AG09309 (cell line): Measurements from ENCODE around the gene NDC80.
"Not testable (repeated sequence)": the region's sequence is repeated elsewhere in the genome, so short reads cannot be mapped to it uniquely, and the experiment has no call there.

Experiments used
- DNase-seq: peaks from one replicate; pipeline ENCODE4 v3.0.0-alpha.2; 2010; ENCODE audit warnings: low read depth
- H3K4me3 ChIP-seq: 2 replicates; pipeline ENCODE4 v1.5.1; 2011; ENCODE audit warnings: mild to moderate bottlenecking, low read depth, low read length, moderate library complexity; ENCODE audit not compliant: control insufficient read depth
- TF ChIP-seq, protein P1 (sequence below): IDR thresholded peaks from 2 replicates; pipeline ENCODE4 v1.5.1; 2011; ENCODE audit warnings: mild to moderate bottlenecking, low read depth, low read length, inconsistent platforms; ENCODE audit not compliant: insufficient read depth, control insufficient read depth; ENCODE audit errors: missing control alignments

The NDC80 gene

DNA sequence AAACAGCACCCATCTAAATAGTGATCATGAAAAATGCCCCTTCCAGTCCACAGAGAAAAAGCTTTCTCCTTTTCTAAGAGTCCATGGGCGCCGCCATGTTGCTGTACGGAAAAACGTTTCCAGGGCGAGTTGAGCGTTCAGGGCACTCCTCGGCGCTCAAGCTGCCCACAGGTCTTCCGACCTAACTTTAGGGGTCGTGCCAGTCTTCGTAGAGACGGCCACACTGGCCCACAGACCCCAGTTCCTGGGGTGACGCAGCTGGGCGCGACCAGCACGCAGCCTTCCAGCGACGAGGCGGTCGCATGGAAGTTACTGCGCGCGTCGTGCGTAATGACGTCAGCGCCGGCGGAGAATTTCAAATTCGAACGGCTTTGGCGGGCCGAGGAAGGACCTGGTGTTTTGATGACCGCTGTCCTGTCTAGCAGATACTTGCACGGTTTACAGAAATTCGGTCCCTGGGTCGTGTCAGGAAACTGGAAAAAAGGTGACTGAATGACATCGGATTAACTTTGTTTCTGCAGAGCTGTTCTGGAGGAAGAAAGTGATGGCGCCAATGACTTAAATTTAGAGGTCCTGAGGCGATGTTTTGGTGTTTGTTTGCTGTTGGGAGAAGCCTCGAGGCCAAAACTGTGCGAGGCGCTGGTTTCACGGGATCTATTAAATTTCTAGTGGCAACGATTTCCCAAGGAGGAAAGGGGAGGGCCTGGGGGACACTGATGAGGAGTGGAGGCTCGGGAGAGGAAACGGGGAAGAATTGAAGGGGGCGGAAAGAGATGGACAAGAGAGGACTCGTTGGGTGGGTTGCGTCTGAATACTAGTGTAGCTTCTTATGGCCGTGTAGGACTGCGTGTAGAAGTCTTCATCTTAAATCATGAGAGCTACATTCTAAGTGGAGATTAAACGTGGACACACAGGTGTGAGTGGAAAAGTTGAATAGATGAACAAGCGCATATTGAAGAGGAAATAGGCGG, at the start of gene NDC80, which contains the start of gene METTL4:
Gene NDC80, plus strand, starts transcription at position 358 of the 971 bp plus-strand sequence. CDS start 1,429 bp downstream, outside the sequence.
Gene METTL4, minus strand, starts transcription at position 306 of the 971 bp plus-strand sequence. CDS start 4,289 bp downstream, outside the sequence.
- TF ChIP-seq, protein P1, sequence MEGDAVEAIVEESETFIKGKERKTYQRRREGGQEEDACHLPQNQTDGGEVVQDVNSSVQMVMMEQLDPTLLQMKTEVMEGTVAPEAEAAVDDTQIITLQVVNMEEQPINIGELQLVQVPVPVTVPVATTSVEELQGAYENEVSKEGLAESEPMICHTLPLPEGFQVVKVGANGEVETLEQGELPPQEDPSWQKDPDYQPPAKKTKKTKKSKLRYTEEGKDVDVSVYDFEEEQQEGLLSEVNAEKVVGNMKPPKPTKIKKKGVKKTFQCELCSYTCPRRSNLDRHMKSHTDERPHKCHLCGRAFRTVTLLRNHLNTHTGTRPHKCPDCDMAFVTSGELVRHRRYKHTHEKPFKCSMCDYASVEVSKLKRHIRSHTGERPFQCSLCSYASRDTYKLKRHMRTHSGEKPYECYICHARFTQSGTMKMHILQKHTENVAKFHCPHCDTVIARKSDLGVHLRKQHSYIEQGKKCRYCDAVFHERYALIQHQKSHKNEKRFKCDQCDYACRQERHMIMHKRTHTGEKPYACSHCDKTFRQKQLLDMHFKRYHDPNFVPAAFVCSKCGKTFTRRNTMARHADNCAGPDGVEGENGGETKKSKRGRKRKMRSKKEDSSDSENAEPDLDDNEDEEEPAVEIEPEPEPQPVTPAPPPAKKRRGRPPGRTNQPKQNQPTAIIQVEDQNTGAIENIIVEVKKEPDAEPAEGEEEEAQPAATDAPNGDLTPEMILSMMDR = no peak
- H3K4me3 ChIP-seq = peak within 1 kb of the TSS; percentile 78
- no peak for DNase-seq

DNA sequence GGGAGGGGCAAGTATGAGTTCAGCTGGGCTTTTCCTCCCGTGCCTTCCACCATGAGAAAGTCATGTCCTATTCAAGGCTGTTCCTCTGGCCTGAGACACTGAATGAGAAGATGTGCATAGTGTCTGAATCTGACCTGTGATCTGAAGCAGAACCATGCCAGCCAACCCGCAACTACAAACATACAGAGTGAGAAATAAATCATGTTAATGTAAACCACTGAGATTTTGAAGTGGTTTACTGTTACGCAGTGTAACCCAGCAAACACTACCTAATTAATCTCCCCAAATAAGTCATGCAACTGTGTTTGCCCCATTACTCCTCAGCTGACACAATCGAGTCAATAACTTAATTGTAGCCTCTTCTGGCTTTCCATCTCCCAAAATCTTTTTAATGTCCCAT, 49.2 kb upstream of the NDC80 start:
- DNase-seq = no peak
- TF ChIP-seq, protein P1 = no peak
- no peak overlapping the region for H3K4me3 ChIP-seq

DNA sequence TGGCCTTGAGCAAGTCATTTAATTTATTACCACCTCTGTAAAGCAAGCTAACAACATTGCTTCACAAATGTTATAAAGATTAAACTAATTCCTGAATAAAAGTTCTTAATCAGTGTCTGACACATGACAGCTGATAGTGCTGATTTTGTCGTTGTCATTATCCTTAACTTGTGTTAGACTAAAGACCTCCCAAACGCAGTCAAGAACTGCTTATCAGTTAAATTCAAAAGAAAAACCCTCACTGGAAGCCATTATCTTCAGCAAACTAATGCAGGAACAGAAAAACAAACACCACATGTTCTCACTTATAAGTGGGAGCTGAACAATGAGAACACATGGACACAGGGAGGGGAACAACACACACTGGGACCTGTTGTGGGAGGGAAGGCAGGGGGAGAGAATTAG, 46.6 kb upstream of the NDC80 start:
- not testable (repeated sequence) for DNase-seq, H3K4me3 ChIP-seq

DNA sequence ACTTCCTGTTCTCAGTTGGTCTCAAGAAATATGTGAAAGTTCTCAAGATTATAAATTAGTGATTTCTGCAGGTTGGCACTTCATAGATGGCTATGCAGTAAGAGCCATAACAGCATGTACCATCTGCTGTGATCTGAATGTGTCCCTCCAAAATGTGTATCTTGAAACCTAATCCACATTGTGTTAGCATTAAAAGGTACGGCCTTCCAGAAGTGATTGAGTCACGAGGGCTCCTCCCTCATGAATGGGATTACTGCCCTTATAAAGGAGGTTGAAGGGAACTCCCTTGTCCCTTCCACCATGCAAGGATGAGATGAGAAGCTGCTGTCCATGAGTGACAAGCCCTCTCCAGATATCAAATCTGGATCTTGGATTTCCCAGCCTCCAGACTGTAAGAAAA, 45.0 kb upstream of the NDC80 start:
- DNase-seq = no peak
- TF ChIP-seq, protein P1 = no peak
- H3K4me3 ChIP-seq = no peak overlapping the region

DNA sequence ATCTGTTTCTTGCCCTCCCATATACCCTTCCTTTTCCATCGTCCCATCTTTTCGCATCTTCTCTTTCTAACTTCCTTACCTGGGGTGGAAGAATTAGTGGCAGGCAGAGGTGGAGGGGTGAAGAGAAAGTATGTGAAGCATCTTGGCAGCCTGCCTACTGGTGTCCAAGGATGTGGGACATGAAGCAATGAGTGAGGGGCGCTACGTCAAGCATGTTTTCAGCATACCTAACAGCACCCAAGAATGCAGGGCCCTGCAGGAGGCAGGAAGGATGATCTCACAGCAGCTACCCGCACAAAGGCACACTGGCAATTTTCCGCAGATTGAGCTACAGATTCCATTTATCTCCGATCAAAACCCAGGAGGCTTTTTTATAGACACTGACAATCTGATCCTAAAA, 42.2 kb upstream of the NDC80 start:
- no peak overlapping the region for H3K4me3 ChIP-seq
- TF ChIP-seq, protein P1 = no peak
- DNase-seq = no peak

DNA sequence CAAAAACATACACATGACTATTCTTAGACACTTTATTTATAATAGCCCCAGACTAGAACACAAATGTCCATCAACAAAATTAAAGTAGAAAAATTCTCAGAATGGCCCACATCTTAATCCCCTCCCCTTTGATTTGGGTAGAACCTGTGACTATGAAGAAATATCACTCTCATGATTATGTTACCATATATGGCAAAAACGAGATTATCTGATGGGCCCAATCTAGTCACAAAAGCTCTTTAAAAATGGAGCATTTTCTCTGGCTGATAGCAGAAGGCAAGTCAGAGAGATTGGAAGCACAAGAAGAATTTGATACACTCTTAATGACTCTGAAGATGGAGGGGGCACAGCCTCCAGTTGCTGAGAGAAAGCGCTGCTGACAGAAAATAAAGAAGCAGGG, 39.6 kb upstream of the NDC80 start:
- no peak overlapping the region for H3K4me3 ChIP-seq
- no peak for DNase-seq
- TF ChIP-seq, protein P1 = no peak

DNA sequence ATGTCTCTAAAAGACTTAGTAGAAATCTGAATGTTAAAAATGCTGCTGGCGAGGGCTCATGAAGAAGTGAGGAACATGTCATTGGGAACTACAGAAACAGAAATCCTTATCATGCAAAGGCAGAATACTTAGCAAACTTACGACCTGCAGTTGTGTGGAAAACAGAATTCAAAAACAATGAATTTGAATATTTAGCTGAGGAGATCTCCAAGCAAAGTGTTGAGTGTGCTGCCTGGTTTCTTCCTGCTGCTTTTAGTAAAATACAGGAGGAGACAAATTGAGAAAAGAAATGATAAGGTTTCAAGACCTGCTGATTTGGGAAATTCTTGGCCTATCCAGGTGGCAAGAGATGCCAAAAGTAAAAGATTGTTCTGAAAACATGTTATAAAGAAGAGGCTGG, 38.6 kb upstream of the NDC80 start:
- TF ChIP-seq, protein P1 = no peak
- DNase-seq = no peak
- H3K4me3 ChIP-seq = no peak overlapping the region
